Measurements from ENCODE around the gene MXRA7.

MXRA7 gene

GRCh38 chr17:76695059-76695831 lies 15.5 kb downstream of the MXRA7 start:
- DNase-seq: no peak

DNA sequence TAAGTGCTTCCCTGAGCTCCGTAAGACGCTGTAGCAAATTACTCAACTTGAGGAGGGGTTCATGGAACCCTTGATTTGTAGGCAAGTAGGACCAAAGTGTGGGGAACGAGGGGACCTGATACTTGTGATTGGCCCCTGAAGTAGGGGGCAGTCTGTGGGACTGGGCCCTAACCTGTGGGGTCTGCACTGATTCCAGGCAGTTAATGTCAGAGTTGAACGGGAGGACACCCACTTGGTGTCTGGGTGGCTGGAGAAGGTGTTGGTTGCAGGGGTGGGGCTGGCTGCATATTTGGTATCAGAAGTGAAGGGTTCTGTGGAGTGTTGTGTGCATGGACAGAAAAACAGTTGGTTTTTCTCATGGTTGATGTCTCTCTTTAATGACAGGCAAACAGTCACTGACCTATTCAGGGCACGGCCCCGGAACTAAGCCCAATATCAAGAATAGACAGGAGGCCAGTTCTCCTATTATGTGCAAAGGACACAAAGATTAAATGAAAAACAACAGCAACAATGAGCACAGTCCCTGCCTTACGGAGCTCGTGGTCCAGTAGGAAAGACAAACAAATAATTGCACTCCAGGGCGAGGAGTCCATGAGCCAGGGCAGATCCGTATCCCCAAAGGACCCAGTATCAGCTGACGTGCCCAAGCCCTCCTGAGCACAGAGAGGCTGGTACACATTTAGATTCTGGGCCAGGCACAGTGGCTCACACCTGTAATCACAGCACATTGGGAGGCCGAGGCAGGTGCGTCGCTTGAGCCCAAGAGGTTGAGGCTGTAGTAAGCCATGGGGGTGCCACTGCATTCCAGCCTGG lies 19.2 kb downstream of the MXRA7 start:
- no peak for DNase-seq

DNA sequence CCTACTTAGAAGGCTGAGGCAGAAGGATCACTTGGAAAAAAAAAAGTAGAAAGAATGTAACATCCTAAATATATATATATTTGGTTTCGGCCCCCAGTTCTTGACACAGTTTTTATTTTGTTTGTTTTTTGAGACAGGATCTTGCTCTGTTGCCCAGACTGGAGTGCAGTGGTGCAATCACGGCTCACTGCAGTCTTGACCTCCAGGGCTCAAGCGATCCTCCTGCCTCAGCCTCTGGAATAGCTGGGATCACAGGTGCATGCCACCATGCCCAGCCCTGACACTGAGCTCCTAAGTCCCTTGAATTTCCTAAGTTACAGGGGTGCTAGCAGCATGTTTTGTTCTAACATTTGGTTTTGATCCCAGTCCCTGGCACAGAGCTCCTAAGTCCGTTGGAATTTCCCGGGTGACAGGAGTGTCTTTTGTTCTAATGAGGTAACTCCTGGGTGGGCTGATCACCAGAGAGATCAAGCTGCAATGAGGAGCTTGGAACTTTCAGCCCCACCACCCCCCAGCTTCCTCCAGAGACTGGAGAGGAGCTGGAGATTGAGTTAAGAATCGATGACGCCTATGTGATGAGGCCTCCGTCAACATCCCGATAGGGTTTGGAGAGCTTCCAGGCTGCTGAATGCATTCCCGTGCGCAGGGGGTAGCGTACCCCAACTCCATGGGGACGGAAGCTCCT lies 20.0 kb downstream of the MXRA7 start:
- DNase-seq: no peak

- no peak for DNase-seq
Measured at GRCh38 chr17:76689859-76690258, 20.9 kb downstream of the MXRA7 start.

DNA sequence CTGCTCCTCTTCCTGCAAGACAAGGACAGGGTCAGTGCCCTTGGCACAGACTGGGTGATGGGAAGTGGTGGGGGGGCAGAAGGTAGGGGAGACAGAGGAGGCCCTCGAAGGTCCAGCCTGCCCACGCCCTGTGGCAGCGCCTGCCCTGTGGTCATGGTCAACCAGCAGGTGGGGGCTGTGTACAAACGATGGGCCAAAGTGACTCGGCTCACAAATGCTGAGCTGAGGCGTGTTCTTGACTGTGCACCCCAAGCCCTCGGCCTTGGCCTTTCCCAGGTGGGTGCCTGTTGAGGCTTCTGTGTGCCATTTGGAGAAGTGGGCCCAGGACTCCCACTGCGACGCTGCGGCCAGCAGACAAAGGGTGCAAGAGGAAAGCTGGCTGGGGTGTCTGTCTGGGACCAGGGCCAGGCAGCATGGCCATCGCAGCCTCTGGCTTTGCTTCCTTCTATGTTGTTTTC lies 22.6 kb downstream of the MXRA7 start:
- no peak for DNase-seq

DNA sequence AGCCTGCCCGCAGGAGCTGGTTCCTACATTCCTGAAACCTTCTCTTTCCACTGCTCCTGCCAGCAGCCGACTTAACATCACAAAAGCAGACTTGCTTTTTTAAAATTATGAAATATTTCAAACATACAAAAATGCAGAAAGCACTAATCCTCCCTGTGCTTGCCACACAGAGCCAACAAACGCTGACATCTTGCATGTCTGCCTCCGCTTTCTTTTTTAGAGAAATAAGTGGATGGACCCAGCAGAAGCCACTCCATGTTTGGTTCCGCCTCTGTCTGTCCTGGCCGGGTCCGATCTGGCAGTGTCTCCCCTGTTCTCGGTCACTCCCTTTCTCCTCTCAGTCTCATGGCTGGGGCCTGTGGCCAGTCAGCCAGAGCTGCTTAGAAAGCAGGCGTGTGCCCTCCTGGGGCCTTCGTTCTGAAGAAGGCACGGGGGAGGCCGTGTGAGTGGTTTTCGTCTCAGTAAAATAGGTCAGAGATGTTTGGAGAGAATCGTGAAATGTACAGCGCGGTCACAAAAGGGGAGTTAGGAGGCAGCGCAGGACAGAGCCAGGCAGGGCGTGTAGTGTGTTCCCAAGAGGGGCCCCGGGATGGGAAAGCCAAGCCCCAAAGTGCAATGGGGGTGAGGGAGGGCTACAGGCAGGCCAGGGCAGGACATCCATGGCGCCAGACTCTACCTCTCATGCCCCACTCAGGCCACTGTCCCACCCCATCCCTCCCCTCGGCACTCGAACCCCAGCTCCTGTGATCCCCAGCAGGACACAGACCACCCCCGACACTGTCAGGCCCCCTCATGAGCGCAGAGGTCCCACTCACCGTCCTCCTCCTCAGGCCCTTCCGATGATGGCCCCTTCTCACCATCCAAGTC lies 23.2 kb downstream of the MXRA7 start:
- DNase-seq: peak; percentile 71

- DNase-seq: no peak
Measured at GRCh38 chr17:76686538-76687297, 24.0 kb downstream of the MXRA7 start.

DNA sequence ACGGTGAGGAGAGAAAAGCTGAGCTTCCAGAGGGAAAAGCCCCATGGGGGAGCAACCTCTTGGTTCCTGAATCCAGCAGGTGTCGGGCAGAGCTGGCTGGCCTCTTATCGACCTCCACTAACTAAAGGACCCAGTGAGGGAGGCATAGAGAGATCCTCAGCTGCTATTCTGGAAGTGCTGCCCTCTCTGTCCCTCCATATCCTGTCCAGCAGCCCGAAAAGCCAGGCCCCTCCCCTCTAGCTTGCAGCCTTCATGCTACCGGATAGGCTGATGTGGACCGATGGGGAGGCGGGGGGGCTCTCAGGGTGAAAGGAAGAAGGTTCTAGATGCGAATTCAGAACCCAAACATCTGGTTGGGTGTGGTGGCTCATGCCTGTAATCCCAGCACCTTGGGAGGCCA lies 24.9 kb downstream of the MXRA7 start:
- no peak for DNase-seq

GRCh38 chr17:76685366-76685765 lies 25.4 kb downstream of the MXRA7 start:
- DNase-seq: no peak

DNA sequence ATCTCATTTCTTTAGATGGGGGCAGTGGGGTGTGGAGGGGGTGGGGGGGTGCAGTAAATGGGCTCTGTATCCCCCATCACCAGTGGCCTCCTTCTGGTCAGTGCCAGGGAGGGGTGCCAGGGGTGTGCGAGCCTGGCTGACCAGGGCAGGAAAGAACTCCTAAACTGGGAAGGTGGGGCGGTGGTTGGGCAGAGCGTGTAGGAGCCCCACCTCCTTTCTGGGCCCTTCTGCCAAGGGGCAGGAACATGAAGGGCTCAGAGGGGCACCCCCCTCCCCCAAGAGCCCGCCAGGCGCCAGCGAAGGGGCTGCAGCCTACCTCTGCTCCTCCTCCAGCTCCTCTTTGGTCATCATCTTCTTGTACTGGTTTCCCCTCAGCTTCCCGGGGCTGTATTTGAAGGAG lies 26.0 kb downstream of the MXRA7 start:
- DNase-seq: no peak

- DNase-seq: no peak
Measured at GRCh38 chr17:76683921-76684745, 26.6 kb downstream of the MXRA7 start.

DNA sequence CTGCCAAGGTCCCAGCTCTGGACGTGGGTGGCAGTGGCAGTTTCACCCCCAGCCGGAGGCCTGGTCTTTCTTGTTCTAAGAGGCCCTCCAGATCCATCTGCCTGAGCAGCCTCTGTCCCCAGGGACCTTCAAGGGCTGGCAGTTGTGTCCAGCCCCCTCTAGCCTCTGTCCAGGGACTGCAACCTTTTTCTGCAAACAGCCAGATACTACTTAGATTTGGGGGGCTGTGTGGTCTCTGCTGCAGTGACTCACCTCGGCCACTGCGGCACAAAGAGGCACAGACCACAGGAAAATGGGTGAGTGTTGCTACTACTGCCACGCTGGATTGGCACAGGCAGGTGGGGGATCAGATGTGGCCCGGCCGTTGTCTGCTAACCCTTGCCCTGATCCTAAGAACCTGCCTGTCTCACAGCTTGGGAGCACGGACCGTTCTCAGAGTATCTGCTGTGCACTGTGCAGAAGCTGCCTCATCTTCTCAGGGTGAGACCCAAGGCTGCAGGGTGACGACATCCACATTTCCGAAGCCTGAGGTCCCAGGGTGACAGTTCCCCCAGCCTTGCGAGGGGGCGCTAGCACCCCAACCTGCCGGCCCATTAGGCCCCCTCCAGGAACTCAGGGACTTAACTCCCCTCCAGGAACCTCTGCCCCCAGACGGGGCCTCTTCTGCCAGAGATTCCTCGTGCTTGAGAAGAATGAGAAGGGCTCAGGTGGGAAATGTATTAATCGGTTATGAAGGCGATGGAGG lies 27.6 kb downstream of the MXRA7 start:
- peak; percentile 47 for DNase-seq

DNA sequence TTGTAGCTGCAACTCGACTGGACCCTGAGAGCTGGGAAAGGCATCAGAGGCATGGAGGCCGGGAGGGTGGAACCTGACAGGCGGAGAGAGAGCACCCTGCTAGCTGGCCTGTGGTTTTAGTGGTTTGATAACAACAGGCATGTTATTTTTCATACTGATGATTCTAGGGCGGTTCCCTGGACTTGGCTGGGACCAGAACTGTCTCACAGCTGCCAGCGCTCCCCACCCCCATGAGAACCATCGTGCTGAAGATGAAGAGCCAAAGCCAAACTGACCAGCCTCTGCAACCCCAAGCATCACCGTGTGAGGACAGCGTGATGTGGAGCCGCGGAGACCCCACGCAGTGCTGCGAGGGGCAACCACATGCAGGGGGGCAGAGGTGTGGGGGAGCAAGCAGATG lies 28.5 kb downstream of the MXRA7 start:
- DNase-seq: no peak

DNA sequence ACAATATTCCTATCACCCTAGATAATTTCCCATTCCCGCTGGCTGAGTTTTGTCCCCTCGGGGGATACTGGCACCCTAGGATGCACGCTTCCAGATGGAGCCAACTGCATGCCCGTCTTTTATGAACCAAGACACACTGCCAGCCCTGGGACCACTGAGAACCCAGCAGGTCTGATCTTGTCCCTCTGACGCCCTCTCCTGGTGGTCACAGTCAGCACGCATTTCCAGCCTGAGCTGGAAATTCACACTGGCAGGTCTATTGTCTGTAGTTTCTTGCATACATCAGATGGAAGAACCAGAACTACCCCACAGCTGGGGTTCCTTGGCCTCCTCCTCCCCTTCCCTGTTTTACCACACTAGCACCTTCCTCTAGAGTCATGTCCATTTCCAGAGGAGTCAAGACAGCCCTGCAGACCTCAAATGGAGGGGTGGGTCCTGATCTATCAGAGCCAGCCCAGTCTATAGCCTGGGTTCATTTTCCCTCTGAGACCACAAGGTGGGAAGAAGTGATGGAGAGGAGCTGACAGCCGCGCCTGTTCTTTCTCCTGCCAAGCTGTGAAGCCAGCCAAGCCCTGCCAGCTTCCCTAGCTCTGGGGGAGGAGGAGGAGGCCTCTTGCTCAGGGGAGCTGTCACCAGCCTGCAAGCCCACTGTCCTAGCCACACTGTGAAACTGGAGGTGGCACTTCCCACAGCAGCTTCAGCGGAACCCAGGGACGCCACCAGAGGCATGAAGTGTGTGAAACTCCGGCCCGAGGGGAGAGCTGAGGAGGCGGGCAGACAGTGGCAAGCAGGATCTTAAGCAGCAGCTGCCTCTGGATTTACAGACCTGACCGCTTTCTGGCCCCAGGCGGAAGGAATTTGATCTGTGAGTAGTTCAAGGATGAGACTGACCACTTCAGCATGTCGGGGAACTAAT lies 29.3 kb downstream of the MXRA7 start:
- peak; percentile 92 for DNase-seq

GRCh38 chr17:76679239-76679638 lies 31.5 kb downstream of the MXRA7 start:
- DNase-seq: no peak

DNA sequence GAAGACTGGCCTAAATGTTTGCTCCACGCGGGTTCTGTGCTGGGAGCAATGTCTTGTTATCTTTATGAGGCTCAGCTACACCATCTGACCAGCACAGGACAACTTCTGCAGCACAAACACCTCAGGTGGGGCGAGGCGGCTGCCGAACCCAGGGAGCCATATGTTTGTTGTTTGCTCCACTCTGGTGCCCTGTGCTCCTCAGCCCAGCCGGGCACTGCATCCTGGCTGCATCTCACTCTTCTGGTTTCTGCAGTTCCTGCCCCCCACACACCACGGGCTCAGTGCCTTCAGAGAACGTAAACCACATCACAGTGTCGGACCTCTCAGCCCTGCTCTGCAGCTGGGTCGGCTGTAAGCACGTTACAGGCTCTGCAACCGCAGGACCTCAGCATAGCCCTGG lies 32.4 kb downstream of the MXRA7 start:
- DNase-seq: no peak

DNA sequence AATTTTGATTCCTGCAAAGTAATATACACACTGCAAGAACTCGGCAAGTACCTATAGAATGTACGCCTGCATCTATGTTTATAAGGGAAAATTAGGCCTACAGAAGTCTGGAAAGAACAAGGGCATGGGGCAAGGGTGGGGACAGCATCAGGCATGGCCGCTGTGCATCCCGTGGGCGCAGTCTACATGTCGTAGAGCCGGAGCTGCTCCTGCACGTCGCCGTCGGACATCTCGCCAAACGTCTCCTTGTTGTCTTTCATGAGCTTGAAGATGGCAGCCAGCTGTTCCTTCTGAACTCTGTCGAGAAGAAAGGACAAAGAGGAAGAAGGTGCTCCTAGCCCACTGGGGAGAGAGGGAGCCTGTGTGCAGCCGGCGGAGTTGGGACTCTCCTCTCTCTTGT lies 33.4 kb downstream of the MXRA7 start:
- DNase-seq: no peak

DNA sequence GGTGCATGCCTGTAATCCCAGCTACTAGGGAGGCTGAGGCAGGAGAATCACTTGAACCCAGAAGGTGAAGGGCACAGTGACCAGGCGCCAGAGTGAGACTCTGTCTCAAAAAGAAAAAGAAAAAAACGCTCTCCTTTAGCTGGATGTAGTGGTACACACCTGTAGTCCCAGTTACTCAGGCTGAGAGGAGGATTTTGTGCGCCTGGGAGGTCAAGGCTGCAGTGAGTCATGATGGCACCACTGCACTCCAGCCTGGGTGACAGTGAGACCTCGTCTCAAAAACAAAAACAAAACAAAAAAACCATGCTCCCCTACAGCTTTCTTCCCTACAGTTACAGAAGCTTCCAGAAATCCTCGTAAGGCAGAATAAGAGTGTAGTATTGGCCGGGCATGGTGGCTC lies 34.1 kb downstream of the MXRA7 start:
- DNase-seq: no peak

GRCh38 chr17:76675648-76676047 lies 35.1 kb downstream of the MXRA7 start:
- DNase-seq: no peak

All from retina (tissue), 1 donor.